ENCODE measurements around the gene IFNA21.
"Not testable (repeated sequence)": the region's sequence is repeated elsewhere in the genome, so short reads cannot be mapped to it uniquely, and the experiment has no call there.

Gene IFNA21

GRCh38 chr9:21137020-21137419 lies 29.4 kb downstream of the IFNA21 start:
- DNase-seq, result no peak

- no peak for DNase-seq
These were observed 30.7 kb downstream of the IFNA21 start for GRCh38 chr9:21135736-21136135.

GRCh38 chr9:21128186-21128585 lies 38.3 kb downstream of the IFNA21 start:
- not testable (repeated sequence) for DNase-seq

GRCh38 chr9:21121595-21122251 lies 44.7 kb downstream of the IFNA21 start:
- no peak for DNase-seq

GRCh38 chr9:21121079-21121478 lies 45.4 kb downstream of the IFNA21 start:
- no peak for DNase-seq

GRCh38 chr9:21119093-21119770 lies 47.2 kb downstream of the IFNA21 start:
- DNase-seq, result no peak
